Right lobe of liver (tissue), 4 donors: ENCODE data around the gene CSNK1A1.

ENCODE experiments used
- CTCF ChIP-seq, 4 donors: fragments of 200-600 bp in 3 of 4; fragments of 450-650 bp in 1 of 4; IDR thresholded peaks; one replicate each; pipeline versions ENCODE4 v1.5.1 to v1.8.0; 2016 to 2022; ENCODE audit warnings: antibody characterized with exemption in 4 of 4, mild to moderate bottlenecking in 2 of 4
- POLR2A ChIP-seq: fragments of 450-650 bp; IDR thresholded peaks from one replicate; pipeline ENCODE4 v1.6.1; 2017; ENCODE audit warnings: antibody characterized with exemption, mild to moderate bottlenecking
- donor health status: DM: no; HTN: no; CAD: no.
- donor health status: DM: no; HTN: no; CAD: no.
- donor health status: DM: no; HTN: yes; CAD: no.

GRCh38 chr5:149452665-149453617 is 98.3 kb downstream of the CSNK1A1 start:
- TF ChIP-seq CTCF (IDR thresholded peaks at IDR 0.05) (no peak), POLR2A (no peak)
